Hematopoietic multipotent progenitor cell treated with erythropoietin and hydrocortisone succinate and interleukin-3 and kit ligand, for 8 days (in vitro differentiated cells): ENCODE results near the gene STX8.
"Not testable (repeated sequence)": the region's sequence is repeated elsewhere in the genome, so short reads cannot be mapped to it uniquely, and the experiment has no call there.

Source experiments
- DNase-seq: peaks from one replicate; pipeline ENCODE4 v3.0.0-alpha.2; 2015

The STX8 gene

DNA sequence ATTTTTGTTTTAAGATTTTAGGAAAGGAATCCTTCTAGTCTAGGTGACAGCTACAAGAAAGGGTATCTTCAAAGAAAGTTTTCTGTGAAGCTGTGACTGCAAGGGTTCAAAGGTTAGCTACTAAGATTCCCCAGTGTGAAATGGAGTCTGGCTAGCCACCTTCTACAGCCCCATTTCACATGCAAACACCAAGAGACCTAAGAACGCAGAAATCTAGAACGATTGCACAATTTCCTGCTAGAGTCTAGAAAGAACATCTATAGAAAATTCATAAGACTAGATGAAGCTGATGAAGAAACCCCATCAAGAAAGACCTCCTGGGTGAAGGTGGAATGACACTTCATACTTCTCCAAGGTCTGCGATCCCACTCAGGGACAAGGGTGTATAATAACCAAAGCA is 77.1 kb downstream of the STX8 start:
- DNase-seq, result no peak

DNA sequence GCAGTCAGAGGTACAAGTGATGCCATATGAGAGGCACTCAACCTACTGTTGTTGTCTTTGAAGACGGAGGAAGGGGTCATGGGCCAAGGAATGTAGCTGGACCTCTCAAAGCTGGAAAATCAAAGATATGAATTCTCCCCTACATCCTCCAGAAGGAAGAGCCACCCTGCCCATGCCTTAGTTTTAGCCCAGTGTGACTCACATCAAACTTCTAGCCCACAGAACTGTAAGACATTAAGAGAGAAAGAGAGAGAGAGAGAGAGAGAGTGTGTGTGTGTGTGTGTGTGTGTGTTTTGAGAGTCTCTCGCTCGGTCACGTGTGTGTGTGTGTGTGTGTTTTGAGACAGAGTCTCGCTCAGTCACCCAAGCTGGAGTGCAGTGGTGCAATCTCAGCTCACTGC is 87.1 kb downstream of the STX8 start:
- no peak for DNase-seq

DNA sequence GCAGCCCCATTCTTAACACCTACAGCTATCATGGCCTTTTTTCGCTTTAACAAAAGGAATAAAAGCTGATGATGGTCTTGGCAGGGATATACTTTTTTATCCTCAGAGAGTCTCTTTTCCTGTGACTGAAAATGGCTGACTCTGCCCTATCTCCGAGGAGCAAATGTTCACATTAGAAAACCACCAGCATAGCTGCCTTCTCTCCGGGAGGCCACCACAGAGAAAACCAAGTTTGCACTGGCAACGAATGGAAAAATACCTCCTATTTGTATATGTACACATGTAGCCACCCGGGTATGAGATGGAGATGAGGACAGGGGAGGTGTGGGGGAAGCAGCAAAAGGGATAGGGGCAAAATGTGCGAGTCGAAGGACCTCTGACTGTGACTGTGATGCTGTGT is 88.2 kb downstream of the STX8 start:
- no peak for DNase-seq

DNA sequence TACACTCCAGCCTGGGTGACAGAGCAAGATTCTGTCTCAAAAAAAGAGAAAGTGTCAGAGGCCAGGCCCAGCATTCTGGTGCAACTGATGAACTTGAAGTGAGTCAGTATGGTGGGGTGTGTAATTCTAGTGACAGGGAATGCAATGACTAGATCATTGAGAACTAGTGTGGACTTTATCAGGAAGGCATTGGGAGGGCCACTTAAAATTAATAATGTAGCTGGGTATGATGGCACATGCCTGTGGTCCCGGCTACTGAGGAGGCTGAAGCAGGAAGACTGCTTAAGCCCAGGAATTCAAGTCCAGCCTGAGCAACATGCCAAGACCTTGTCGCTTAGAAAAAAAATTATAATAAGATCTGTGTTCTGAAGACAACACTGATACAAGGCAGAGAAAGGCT is 90.8 kb downstream of the STX8 start:
- DNase-seq, result no peak

DNA sequence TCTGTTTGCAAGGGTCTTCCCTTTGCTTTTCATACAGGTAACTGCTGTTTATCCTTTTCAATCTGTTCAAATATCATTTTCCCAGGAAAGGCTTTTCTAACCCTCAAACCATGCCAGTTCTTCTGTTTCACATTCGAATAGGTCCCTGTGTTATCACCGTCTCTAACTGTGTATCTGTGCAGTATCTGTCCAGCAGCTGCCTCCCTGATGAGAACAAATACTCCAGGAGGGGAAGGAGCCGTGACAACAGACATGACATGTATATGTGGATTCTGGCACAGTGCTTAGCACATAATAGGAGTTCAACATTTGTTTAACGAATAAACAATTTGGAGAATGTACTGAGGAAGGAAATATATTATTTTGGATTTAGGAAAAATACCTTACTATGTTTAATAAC is 95.7 kb downstream of the STX8 start:
- no peak for DNase-seq

DNA sequence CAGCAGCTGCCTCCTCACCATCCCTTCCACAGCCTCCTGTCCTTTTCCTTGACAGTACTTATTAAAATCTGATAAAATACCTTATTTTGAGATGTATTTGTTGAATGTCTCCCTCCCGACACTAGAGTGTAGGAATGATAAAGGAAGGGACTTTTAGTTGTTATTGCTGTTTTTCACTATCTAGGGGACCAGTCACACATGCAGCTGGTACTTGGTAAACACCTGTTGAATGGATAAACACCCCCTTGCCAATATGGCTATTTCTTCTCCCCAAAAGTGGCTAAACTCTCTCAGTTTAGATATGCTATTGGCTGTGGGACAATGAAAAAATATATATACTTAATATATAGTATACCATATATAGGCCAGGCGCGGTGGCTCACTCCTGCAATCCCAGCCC is 96.7 kb downstream of the STX8 start:
- no peak for DNase-seq

DNA sequence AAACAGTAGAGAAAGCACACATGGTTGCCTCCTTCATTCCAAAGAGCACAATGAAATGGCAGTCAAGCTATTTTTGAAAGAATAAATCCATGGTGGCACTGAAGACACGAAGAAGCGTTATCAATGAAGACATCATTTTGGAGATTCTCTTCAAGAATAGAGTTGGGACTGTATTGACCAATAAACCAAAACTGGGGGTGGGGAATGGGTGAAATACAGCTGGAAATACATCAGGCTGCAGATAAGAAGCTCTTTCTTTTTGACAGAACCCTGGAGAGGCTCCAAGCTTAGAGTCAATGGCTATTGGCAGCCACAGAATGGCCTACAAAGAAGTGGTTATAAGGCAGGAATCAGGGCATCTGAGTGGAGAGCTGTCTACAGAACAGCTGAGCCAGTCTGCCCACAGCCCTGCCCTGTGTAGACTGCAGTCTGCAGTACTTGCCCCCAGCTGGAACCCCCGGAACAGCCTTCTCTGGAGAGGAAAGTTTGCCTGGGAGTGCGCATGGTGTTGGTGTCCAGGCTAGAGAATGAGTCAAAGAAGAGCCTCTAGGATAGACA is 100.4 kb downstream of the STX8 start:
- no peak for DNase-seq

DNA sequence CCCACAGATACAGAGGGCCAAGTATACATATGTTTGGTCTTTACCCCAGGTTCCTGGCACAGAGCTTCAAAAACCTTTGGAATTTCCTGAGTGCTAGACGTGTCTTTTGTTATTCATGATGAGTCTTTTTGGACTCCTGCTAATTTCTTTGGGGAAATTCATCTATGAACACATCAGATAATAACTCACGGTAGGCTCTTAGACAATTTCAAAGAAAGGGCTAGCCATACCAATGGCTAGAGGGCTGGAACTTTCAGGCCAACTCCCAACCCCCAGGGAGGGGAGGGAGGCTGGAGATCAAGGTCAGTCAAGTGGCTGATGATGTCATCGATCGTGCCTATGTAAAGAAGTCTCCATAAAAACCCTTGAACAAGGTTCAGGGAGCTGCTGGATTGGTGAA is 101.9 kb downstream of the STX8 start:
- DNase-seq, result no peak

DNA sequence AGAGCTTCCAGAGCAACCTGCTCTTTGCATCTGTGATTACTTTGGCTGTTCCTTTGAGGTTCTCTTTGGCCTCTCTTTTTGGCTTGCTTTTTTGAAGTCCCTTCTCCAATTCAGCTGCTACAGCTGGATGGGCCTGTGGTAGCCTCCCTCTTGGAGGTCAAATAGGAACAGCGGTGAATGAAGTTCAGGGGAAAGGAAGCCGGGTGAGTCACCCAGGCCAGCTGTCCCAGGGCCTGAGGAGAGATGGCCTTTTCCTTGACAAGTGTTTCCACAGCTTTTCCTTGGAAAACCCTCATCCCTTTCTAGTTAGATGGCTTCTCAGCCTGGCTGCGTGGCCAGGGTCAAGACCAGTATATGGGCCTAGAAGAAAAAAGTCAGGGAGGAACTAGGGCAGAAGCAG is 103.1 kb downstream of the STX8 start:
- DNase-seq, result no peak

DNA sequence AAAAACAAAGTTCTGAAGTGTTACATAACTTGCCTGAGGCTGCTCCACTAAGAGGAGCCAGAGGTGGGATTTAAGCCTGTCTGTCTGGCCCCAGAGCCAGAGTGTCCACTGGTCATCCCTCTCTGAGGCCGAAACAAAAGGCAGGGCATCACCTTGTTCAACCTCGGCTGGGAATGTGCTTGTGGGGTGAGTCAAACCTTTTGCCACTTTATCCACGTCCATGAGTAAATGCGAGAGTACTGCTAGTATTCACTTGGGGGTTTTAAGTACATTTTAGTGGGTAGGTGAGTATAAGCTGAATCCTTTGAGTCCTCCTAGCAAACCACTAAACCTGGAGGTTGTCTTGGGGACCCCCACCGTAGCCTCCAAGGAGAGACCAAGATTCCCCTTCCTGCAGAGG is 103.5 kb downstream of the STX8 start:
- no peak for DNase-seq

DNA sequence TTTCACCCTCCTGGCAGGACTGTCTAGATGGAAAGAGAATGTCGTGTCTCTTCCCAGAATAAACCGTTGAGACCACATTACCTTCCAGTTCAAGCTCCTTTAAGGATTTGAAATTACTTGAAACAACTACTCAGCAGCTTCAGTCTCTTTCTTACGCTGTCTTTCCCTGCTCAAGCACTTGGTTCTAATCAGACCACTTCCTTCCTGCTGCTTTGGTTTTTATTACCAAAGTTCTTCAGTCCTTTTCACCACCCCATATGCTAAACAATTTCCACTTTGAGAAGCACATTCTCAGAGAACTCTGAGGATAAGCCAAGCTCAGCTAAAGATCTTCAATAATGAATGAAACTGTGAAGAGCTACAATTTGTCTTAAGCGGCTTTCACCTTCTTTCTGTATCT is 105.4 kb downstream of the STX8 start:
- no peak for DNase-seq

DNA sequence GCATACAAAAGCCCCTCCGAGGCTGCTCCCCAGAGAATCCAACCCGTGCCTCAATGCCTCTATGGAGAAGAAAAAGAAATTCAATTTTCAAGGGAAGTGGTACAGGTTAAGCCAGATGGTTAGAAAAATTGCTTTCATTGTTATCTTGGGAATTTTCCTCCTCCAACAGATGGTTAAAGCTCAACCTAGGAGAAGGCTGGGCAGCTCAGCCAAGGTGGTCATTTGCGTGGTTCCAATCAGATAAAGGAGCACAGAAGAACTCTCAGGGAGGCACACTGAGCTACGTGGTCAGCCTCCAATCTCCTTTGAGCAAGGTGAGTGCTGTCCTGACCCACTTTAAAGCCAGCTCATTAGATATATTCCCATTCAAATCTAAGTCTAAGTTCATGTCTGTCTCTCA is 106.7 kb downstream of the STX8 start:
- no peak for DNase-seq

DNA sequence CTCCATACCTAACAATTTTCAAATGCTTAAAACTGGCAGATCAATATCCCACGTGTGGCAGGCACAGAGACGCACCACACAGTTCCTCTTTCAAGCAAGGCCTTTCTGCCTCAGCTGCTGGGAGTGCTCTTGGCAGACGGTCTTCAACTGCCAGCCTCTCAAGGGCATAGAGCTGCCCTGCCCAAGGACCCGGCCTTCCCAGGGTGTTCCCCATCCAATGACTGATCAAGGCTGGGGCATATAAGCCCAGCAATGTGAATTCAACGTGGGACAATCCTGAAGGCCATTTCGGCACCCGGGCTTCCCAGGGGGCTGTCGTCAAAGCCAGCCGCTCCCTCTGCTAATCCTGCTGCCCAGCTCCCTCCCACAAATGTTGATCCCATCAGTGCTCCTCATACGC is 107.1 kb downstream of the STX8 start:
- DNase-seq, result no peak

DNA sequence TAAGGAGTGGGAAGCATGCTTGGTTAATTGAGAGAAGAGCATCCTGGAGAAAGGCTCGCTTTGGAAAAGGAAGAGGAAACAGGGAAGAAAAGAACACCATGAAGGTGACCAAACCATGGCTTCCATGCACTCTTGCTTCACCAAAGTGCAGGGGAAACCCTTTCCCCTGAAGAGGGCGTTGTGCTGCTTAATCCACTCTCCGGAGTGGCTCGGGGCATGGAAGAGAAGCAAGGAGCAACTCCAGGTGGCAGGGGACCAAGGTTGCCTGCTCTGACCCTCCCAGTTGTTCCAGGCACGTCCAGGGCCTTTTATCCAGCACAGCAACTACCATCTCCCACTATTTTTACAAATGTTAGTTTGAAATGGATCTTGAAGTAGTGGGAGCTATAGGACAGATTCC is 108.1 kb downstream of the STX8 start:
- no peak for DNase-seq

DNA sequence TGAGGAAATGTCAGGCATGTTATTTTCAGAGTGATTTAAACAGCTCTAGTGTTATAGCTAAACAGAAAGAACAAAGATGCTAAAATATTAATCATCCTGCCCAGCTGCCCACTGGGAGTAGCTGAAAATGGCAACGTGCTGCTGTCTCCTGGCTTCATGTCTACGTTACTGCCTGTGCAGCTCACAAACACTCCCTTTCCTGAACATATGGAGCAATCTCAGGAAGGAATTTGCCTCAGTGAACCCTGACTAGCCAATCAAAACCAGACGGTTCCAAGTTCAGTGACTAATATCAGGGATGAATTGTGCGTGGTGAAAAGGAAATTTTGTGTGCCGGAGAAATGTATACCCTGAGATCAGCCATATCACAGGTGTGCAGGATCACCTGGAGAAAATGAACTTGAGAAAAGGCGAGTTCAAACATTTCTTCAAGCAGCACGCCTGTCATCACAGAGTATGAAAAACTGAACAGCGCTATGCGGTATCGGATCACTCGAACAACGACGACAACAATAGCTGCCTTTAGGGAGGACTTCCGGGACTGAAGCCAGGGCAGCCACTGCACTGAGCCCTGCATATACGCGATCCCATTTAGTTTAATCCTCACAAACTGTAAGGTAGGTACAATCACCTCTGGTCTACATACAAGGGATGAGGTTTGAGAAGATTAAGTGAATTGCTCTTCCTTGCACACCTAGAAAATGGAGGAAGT is 110.3 kb downstream of the STX8 start:
- DNase-seq, result no peak

DNA sequence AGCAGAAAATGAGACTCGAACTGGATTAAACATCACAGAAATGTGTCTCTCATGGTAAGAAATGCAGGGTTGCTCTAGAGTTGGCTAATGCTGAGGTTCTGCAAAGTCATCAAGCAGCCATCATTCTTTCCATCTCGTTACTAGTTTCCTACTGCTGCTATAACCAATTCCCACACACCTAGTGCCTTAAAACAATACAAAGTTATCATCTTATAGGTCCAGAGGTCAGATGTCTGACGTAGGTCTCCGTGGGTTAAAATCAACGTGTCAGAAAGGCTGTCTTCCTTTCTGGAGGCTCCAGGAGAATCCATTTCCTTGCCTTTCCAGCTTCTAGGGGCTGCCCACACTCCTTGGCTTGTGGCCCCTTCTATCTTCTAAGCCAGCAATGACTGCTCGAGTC is 118.6 kb downstream of the STX8 start:
- DNase-seq, result no peak

DNA sequence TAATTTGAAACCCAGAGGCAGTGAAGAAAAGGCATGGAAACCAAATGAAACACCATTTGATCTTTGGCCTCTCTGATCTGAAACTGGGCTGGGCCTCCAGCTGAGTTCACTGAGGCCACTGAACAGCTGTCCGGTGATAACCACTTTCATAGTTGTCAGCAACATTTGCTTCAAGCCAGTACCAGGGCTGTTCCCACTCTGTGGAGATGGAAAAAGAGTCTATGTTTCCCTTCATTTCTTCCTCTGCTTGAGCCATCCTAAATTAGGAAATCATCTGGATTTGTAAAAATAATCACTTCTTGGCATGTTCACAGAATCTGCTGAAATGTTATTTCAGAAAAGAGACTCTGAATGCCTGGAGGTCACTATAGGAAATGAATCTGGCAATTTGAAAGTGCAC is 119.3 kb downstream of the STX8 start:
- DNase-seq, result no peak

DNA sequence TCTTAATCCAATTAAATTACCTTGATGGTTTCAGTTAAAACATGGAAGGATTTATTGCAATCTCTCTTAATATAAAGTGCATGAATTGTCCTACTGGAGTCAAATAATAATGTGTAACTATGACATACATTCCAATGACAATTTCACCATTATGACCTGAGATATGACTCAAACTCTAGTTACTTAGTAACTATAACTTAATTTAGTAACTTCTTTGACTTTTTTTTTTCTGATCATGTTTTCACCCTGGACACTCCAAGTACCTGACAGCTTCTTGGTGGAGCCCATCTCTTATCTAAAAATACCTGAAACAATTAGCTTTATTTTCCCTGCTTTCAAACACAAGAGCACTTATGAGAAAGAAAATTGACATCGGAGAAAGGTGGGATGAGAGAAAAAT is 123.7 kb downstream of the STX8 start:
- DNase-seq, result no peak

DNA sequence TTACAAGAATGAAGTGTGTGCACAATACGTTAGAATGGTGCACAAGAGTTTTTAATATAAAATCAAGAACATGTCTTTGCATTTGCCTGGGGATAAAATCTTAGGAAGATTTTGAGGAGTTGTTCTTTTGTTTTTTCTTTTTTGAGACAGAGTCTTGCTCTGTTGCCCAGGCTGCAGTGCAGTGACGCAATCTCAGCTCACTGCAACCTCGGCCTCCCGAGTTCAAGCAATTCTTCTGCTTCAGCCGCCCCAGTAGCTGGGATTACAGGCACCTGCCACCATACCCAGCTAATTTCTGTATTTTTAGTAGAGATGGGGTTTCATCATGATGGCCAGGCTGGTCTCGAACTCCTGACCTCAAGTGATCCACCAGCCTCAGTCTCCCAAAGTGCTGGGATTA is 128.3 kb downstream of the STX8 start:
- DNase-seq, result not testable (repeated sequence)

DNA sequence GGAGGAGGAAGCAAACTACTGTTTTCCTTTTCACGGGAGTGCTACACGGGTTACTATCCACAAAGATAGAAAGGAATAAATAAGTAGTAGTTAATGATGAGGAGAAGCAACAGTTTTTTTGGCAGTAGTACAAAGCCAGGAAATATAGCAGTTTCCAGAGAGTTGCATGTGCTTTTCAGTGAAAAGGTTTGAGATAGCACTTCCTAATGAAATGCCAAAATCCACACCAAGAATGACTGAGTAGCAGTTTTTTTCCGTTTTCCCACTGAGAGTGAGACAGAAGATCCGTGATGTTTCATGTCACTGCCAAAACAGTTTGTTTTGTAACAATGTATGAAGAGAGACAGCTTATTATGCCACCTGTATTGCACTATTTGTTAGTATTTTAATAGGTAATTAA is 129.1 kb downstream of the STX8 start:
- DNase-seq, result no peak

DNA sequence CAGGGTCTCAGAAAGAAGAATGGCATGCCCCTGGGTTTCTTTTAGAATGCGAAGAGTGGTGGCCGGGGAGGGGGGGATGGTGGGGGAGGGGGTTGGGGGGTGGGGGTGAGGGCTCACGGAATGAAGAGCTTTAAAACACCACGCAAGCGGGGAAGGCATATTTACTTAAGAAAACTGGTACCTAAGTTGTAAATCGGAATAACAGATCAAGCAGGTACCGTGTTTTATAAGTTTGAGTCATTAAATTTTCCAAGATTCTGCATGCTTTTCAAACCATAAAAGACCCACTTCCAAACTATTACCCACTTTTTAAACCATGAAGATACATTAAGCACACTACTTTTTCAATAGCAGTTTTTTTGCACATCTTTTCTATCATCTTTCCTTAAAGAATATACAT is 130.2 kb downstream of the STX8 start:
- DNase-seq, result no peak

DNA sequence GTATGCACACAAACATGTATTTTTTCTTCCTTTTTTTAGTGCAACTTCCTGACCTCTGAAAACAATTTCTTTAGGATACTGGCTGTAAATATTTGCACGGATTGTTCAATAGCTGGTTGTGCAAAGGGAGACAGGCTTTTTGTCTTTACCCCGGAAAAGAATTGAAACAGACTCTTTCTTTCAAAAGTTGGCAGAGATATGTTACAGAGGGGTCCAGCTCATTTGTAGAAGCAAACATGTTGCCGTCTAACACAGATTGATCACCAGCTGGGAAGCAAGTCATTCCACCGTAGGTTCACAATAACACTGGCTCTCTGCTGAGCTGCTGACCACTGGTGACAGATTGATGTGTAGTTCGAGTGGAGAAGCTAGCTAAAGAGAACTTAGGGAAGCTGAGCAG is 130.9 kb downstream of the STX8 start:
- DNase-seq, result no peak

DNA sequence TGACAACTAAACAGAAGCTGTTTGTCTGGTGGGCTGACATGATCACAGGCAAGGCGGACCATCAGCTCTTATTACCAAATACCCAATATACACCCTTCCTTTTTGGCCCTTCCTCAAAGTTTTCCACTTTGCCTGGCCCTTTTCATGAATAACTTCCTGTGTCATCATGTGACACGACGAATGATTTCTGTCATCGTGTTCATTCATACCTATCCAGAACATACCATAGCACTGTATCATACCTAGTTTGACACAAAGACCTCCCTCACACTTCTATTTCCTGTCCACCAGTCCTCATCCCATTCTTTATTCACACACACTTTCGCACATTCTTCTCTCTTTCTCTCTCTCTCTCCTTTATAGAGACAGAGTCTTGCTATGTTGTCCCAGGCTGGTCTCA is 131.8 kb downstream of the STX8 start:
- DNase-seq, result no peak

DNA sequence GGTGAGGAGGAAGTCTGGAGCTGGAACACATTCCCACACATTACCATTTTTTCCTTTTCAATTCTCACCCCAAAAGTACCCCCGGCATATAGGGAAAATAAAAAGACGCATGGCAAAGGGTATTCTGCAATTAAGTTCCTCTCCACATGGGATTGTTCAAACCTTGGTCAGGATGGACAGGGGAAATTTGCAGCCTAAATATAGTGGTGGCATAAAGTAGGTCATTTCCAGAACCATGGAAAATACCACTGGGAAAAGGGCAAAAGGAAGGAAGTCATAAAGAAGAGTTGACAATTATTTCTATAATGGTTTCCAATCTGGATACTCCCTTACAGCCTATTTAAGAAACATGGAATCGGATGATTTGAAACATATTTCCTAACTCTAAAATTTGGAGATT is 135.8 kb downstream of the STX8 start:
- DNase-seq, result no peak

DNA sequence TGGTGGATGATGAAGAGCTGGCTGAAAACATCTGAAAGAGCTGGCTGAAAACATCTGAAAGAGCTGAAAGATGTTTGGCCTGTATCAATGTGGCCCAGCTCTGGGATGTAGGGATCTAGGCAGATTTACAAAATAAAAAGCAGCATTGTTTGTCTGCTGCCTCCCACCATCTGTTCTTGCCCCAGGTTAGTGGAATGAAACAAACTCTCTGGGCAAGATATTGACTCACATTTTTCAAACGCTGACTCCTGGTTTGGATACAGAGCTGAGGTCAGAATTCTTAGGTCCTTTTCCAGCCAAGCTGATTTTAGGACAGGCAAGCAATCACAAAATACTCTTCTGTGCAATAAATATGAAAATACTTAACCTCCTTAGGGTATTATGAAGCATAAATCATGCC is 139.0 kb downstream of the STX8 start:
- DNase-seq, result no peak

DNA sequence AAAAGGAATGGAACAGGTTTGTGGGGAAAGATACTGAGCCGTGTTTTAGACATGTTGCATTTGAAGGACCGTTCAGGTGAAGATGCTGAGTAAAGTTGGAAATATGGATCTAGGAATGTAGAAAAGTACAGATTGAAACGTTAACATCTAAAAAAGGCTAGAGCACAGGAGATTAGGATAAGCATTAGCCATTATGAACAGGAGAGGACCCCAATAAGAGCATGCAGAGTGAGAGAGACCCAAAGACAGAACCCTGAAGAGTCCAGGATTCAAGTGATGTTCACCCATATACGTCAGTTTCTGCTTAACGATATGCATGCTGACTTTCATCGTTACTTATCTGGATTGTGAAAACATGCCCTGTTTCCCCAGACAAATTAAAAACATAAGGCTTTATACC is 140.5 kb downstream of the STX8 start:
- no peak for DNase-seq
